ENCODE measurements around the gene TULP1.

The TULP1 gene

DNA sequence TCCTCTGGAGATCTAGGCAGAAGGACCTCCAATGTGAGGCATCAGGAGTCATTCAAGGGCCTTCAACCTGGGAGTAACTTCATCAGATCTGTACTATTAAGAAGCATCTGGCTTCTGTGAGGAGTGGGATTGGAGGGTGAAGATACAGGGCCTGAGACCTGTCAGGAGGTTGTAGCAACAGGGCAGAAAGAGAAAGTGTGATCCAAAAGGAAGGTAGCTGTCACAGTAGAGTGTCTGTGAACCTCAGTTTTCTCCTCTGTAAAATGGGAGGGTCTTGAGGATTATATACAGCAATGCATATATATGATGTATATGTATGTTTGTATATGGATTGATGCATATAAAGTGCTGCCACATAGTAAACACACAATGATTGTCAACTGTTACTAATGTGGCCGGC, 47.0 kb downstream of the TULP1 start:
- DNase-seq (ENCODE audit: low read depth in 2 of 2) = no peak

DNA sequence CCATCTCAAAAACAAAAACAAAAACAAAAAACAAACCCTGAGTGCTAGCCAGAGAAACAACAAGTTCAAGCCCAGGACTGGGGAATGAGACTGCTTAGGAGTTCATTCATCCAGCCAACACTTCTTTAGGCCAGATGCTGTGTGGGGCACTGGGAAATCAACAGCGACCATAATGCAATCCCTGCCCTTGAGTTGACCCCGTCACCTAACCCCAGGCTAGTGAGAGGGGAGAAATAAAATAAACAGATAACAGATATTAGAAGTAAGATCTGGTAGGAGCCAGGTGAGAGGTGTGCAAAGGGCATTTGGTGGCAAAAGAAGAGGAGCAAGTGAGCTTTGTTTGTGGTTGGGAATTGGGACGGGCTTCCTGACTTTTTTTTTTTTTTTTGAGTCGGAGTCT, 49.4 kb downstream of the TULP1 start:
- no peak for DNase-seq (ENCODE audit: low read depth in 2 of 2)

GRCh38 chr6:35461270-35461669, 51.4 kb downstream of the TULP1 start:
- no peak for DNase-seq (ENCODE audit: low read depth in 2 of 2)

DNA sequence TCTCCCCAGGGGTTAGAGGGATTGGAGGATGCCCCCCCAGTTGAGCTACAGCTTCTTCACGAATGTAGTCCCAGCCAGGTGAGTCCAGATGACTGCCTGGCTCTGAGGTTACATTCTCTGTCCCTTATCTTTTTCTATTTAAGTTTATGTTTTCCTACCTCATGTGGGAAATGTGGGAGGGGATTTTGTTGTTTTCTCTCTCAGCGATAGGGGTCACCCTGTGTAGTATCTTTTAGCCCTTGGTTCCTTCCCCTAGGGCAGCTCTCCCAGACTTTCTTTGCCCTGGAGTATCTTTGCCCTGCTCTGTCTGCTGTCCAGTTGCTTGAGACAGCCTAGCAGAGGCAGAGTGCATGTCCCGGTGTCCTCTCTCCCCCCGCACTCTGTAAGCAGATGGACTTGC, 54.8 kb downstream of the TULP1 start:
- DNase-seq (ENCODE audit: low read depth in 2 of 2) = no peak

DNA sequence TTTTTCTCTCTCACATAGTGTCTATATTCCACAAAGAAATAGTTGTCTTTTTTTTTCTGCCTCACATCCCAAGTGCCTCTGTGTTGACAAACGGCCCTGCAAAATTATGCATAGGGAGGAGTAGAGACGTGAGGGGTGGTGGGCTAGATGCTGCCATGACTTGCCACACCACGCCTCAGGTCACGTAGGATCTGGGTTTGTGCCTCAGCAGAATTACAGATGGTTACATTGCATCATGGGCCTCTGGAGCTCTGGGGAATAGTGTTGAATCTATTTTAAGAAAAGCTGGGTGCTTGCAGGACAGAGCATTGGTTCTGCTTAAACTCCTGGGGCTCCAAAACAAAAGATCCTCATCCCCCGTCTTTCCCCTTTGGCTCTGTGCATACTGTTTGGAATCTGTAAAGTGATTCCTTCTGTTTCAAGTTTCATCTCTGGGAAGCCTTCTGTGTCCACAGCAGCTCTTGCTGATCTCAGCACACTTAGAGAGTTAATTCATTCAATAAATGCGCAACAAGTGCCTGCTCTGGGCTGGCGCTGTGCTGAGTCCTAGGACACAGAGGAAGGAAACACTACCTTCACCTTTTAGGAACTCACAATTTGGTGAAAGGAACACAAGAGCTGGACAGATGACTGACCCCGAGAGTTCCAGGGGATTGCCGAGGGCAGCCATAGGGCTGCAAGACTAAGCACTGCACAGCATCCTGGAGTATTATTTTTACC, 58.1 kb downstream of the TULP1 start:
- DNase-seq (ENCODE audit: low read depth in 2 of 2) = no peak

- DNase-seq (ENCODE audit: low read depth in 2 of 2) = no peak
Measured at GRCh38 chr6:35453236-35453635, 59.5 kb downstream of the TULP1 start.

DNA sequence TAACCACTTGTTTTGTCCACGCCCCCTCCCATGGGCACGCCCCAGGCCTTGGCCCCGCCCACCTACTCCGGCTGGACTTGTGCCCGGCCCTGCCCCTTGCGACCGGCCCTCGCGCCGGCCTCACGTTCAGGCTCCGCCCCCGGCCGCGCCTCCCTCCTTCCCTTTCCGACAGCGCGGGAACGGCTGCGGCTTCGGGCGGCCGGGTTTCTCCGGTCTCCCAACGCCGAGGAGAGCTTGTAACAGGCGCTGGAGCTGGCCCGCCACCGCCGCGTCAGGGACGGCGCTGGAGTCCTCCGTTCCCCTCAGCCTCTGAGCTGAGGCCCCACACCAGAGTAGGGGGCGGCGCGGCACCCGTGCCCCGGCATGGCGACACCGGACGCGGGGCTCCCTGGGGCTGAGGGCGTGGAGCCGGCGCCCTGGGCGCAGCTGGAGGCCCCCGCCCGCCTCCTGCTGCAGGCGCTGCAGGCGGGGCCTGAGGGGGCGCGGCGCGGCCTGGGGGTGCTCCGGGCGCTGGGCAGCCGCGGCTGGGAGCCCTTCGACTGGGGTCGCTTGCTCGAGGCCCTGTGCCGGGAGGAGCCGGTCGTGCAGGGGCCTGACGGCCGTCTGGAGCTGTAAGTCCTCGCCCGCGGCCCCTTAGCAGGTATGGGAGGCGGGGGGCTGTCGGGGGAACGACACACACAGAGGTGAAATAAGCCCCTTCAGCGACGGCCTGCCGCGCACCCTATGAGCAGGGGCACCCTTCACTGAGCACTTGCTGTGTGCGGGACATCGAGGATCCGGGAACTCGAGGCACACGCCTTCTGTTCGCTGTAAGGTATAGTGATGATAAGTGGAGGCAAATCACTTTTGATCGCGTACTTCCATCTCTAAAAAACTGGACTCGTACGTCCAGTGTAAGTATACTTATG, 60.3 kb downstream of the TULP1 start, which contains the start of gene FANCE:
TSS of gene FANCE (plus strand) at position 156 of the 908 bp plus-strand sequence. CDS start at position 364, 208 bp downstream.
- peak; percentile 84 for DNase-seq (ENCODE audit: low read depth in 2 of 2)

DNA sequence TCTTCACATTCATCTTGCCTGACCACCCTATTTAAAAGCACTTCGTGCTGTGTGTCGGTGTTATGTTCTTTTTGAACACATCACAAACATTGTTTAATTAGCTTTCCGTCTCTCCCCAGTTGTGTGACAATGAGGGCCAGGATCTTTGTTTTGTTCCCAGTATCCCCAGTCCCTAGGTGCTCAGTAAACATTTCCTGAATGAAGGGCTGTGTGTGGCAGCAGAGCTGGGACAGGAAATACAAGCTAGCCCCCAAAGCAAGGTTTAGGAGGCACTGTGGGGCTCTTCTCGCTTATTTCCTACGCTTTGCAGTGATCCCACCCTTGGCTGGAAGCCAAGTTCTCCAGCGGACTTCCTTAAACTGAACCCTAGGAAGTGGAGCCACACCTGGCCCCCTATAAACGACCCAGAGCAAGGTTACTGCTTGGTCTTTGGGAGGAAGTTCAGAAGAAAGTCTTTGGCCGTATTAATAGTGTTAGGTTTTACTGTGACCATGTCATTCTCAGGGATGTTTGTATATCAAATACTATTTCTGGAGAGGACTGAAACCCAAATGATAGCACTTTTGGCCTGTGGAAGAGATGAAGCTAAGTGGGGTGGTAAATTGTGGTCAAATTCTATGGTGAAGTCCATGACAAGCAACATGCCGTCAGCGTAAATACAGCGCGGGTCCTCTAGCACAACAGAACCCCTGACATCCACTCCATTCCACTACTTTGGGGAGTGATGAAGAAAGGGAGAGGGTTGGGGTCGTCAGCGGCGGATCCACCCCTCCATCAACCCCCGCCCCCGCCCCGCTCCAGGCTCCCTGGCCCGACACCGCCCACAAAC, 61.1 kb downstream of the TULP1 start:
- no peak for DNase-seq (ENCODE audit: low read depth in 2 of 2)

GRCh38 chr6:35449287-35449881, 63.3 kb downstream of the TULP1 start:
- no peak for DNase-seq (ENCODE audit: low read depth in 2 of 2)

DNA sequence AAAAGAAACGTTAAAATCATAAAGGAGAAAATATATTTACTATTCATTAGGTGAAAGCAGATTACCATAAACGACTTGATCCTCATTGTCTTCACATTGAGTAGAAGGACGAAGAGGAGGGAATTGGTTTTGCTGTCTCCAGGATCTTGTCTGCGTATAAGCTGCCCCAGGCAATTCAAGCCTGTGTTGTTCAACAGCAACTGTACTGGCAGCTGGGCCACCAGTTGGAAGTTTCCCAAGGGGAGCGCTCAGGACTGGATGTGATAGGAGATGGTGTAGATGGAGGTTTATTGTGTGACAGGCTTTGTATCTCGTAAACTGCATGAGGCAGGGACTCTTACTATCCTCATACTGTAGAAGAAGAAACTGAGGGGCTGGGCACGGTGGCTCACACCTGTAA, 64.5 kb downstream of the TULP1 start:
- DNase-seq (ENCODE audit: low read depth in 2 of 2) = no peak
